GM23248 (cell line): ENCODE measurements around the gene MYH14. TPM values are rescaled to one million over a fixed set of nuclear protein-coding genes. Genes with fewer than 3 reads are reported as not detected.
A peak's percentile ranks its signal among the peaks of the same experiment; 100 is the strongest.

ENCODE experiments used
- DNase-seq: peaks from one replicate; pipeline ENCODE4 v3.0.0-alpha.2; 2015
- H2AFZ ChIP-seq: fragments of 200-600 bp; sonication (generic); 2 replicates; pipeline ENCODE4 v1.6.1; 2016; ENCODE audit warnings: antibody characterized with exemption
- H3F3A ChIP-seq: fragments of 200-600 bp; sonication (generic); 2 replicates; pipeline ENCODE4 v1.6.1; 2016; ENCODE audit warnings: mild to moderate bottlenecking, antibody characterized with exemption, mixed run types; ENCODE audit not compliant: insufficient read depth
- H3K27ac ChIP-seq: fragments of 200-600 bp; sonication (generic); 2 replicates; pipeline ENCODE4 v1.5.1; 2016; ENCODE audit warnings: mild to moderate bottlenecking
- H3K27me3 ChIP-seq: fragments of 200-600 bp; sonication (generic); replicated peaks from 2 replicates; pipeline ENCODE4 v1.6.1; 2016; ENCODE audit warnings: mild to moderate bottlenecking; ENCODE audit not compliant: insufficient read depth
- H3K36me3 ChIP-seq: fragments of 200-600 bp; sonication (generic); 2 replicates; pipeline ENCODE4 v1.6.1; 2016; ENCODE audit warnings: low read depth, mild to moderate bottlenecking
- H3K4me1 ChIP-seq: fragments of 200-600 bp; sonication (generic); 2 replicates; pipeline ENCODE4 v1.6.1; 2016; ENCODE audit warnings: mild to moderate bottlenecking; ENCODE audit not compliant: insufficient read depth
- H3K4me2 ChIP-seq: fragments of 200-600 bp; sonication (generic); one replicate; pipeline ENCODE4 v1.6.1; 2016; ENCODE audit warnings: mild to moderate bottlenecking; ENCODE audit not compliant: unreplicated experiment
- H3K4me3 ChIP-seq: fragments of 200-600 bp; sonication (generic); 2 replicates; pipeline ENCODE4 v1.5.1; 2016; ENCODE audit warnings: mild to moderate bottlenecking
- H3K79me2 ChIP-seq: fragments of 200-600 bp; sonication (generic); 2 replicates; pipeline ENCODE4 v1.6.1; 2016; ENCODE audit warnings: mild to moderate bottlenecking; ENCODE audit not compliant: insufficient read depth
- H3K9ac ChIP-seq: fragments of 200-600 bp; sonication (generic); 2 replicates; pipeline ENCODE4 v1.6.1; 2016; ENCODE audit warnings: mild to moderate bottlenecking
- H3K9me2 ChIP-seq: fragments of 200-600 bp; sonication (generic); 2 replicates; pipeline ENCODE4 v1.6.1; 2016; ENCODE audit warnings: mixed run types, mild to moderate bottlenecking, moderate library complexity; ENCODE audit not compliant: insufficient read depth
- H3K9me3 ChIP-seq: fragments of 200-600 bp; sonication (generic); one replicate; pipeline ENCODE4 v1.6.1; 2017; ENCODE audit warnings: low read depth
- H4K20me1 ChIP-seq: fragments of 200-600 bp; sonication (generic); 2 replicates; pipeline ENCODE4 v1.6.0; 2016; ENCODE audit not compliant: insufficient read depth
- EZH2 ChIP-seq: fragments of 200-600 bp; sonication (generic); IDR thresholded peaks from 2 replicates; pipeline ENCODE4 v1.6.1; 2018; ENCODE audit warnings: antibody characterized with exemption, mild to moderate bottlenecking; ENCODE audit not compliant: insufficient read depth, poor library complexity, severe bottlenecking
- EZH2phosphoT487 ChIP-seq: fragments of 200-600 bp; sonication (generic); IDR thresholded peaks from 2 replicates; pipeline ENCODE4 v1.6.1; 2018; ENCODE audit warnings: antibody characterized with exemption, moderate library complexity, mild to moderate bottlenecking, low read depth; ENCODE audit not compliant: insufficient read depth
- WGBS, 2 experiments: methylation state at CpG; one replicate each; pipeline ENCODE4 v1.1.6; 2015 to 2017; ENCODE audit warnings: low lambda C conversion rate in 2 of 2, low coverage in 1 of 2; ENCODE audit errors: missing lambda C conversion rate in 2 of 2; 5-methylcytosine and 5-hydroxymethylcytosine counted together
- in situ Hi-C: fragments of 300-500 bp; cut with MboI; formaldehyde crosslinking; loops from 2 replicates; pipeline ENCODE4 v1.15.0; 2020
- polyA plus RNA-seq: library from polyadenylated mRNA; unstranded; fragments of >200 nt; fragmentation: Nextera tagmentation; extraction: Ambion mirVana; gene quantifications from 2 replicates; pipeline ENCODE4 v1.2.1, GENCODE V29; 2016
- total RNA-seq: library from RNA; depleted of rRNA; stranded (reverse); fragments of >200 nt; shearing (Covaris generic); gene quantifications from 2 replicates; pipeline ENCODE4 v1.2.3, GENCODE V29; 2014

Gene MYH14
- total and polyA plus RNA-seq, 2 experiments from 2014 or later = not detected

DNA sequence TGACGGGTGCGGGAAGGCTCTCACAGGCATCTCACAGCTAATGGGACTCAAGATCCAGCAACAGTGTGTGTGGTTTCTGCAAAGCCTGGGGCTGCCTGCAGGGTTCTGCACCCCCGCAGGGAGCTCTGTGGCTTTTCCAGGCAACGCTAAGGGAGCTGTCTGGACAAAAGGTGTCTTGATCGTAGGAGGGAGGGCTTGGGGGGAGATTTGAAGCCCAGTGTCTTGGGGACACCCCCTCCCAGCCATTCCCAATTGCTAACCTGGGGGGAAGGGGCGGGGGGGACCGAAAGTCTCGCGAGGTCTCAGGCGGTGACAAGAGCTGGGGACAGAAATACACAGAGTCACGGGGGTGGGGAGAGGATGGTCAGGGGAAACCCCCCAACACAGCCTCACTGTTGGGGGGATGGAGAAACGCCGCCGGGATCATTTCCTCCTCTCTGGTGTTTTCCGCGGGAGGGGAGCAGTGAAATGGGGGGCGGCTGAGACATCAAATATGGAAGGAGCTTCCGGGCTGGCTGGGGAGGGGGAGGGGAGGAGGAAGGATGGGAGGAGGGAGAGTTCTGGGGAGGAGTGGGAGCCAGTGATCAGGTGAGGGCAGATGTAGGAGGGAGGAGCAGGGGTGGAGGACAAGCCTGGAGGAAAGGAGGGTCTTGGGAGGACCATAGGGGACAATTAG is 112.5 kb downstream of the MYH14 start:
- Histone ChIP-seq H3K79me2 (no peaks in the 10 kb centered on the region), H3K4me3 (no peak overlapping the region), H3K4me1 (no peaks in the 10 kb centered on the region), H3K9me3 (no peaks in the 10 kb centered on the region), H3K9me2 (no peaks in the 10 kb centered on the region), H3K27me3 (peaks cover 21% of the 10 kb centered on the region), H4K20me1 (no peaks in the 10 kb centered on the region), H3K4me2 (no peak overlapping the region), H3F3A (no peaks in the 10 kb centered on the region), H3K36me3 (no peaks in the 10 kb centered on the region), H3K27ac (no peak overlapping the region), H2AFZ (no peak overlapping the region), H3K9ac (no peak overlapping the region)
- in situ Hi-C loops = no loop called here
- peak; percentile 32 for DNase-seq
- TF ChIP-seq EZH2 (no peak), EZH2phosphoT487 (no peak)
- 2 to 3% methylated on average over 11 to 18 of the region's 18 CpGs for WGBS, 2 experiments

DNA sequence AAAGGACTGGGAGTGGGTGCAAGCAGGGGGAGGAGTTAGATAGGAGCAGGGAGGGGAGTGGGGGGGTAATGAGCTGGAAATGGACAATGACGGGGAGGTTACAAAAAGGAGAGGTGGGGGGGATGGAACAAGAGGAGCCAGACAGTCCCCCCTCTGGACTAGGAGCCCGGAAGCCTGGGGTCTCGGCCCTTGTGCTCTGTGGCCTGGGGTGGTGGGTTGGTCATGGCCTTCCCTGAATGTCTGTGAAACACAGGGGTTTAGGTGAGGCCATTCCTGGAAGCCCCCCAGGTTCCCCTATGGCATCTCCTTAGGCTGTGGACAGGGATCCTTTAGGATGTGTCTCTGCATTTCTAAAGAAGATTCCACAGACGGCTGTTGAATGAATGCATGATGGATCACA is 113.7 kb downstream of the MYH14 start:
- Histone ChIP-seq H3K79me2 (no peaks in the 10 kb centered on the region), H3K9me3 (no peaks in the 10 kb centered on the region), H3K9me2 (no peaks in the 10 kb centered on the region), H3K4me1 (no peaks in the 10 kb centered on the region), H3K4me3 (no peak overlapping the region), H3F3A (no peaks in the 10 kb centered on the region), H3K36me3 (no peaks in the 10 kb centered on the region), H3K27me3 (peaks cover 21% of the 10 kb centered on the region), H3K4me2 (no peak overlapping the region), H4K20me1 (no peaks in the 10 kb centered on the region), H3K27ac (no peak overlapping the region), H2AFZ (no peak overlapping the region), H3K9ac (no peak overlapping the region)
- WGBS, 2 experiments = 0 to 19% methylated on average over 2 to 4 of the region's 4 CpGs
- in situ Hi-C loops = no loop called here
- TF ChIP-seq EZH2phosphoT487 (no peak), EZH2 (no peak)
- DNase-seq = no peak

GRCh38 chr19:50318438-50318837 is 115.0 kb downstream of the MYH14 start:
- no peaks in the 10 kb centered on the region for H3K36me3 ChIP-seq
- 51 to 52% methylated on average over 8 of the region's 8 CpGs for WGBS, 2 experiments
- in situ Hi-C loops = no loop called here

DNA sequence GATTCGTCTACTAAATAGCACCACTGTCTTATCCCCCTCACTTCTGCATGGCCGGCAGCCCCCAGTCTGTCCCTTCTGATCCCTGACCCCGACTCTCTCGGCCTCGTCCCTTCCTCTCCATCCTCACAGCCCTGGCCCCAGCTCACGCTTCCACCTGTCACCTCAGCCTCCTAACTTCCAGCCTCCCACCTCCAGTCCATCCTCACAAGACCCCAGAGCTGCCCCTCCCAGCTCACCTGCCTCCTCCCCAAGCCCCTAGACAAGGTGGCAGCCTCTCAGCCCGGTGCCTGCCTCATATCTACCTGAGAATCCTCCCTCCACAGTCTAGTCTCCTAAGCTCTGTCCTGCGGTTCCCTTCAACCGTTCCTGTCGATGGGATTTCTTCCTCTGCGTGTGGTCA is 115.7 kb downstream of the MYH14 start:
- H3K9ac ChIP-seq = no peak overlapping the region
- 43 to 56% methylated on average over 10 to 11 of the region's 11 CpGs for WGBS, 2 experiments
- no peaks in the 10 kb centered on the region for H3F3A ChIP-seq

More at GRCh38 chr19:50318438-50318837, 115.0 kb downstream of the MYH14 start:
- Histone ChIP-seq H3F3A (no peaks in the 10 kb centered on the region), H3K9me3 (no peaks in the 10 kb centered on the region), H3K4me2 (no peak overlapping the region), H3K79me2 (no peaks in the 10 kb centered on the region), H3K4me3 (no peak overlapping the region), H3K4me1 (no peaks in the 10 kb centered on the region), H3K9ac (no peak overlapping the region), H2AFZ (no peak overlapping the region), H3K9me2 (no peaks in the 10 kb centered on the region), H3K27me3 (peaks cover 14% of the 10 kb centered on the region), H3K27ac (no peak overlapping the region), H4K20me1 (no peaks in the 10 kb centered on the region)
- no peak for TF ChIP-seq EZH2phosphoT487
- no peak for TF ChIP-seq EZH2
- DNase-seq = no peak

More for the DNA sequence above, 115.7 kb downstream of the MYH14 start:
- Histone ChIP-seq H3K4me2 (no peak overlapping the region), H2AFZ (no peak overlapping the region), H3K27me3 (peaks cover 9% of the 10 kb centered on the region), H3K9me2 (no peaks in the 10 kb centered on the region), H3K36me3 (no peaks in the 10 kb centered on the region), H3K9me3 (no peaks in the 10 kb centered on the region), H3K4me3 (no peak overlapping the region), H3K79me2 (no peaks in the 10 kb centered on the region), H4K20me1 (no peaks in the 10 kb centered on the region), H3K27ac (no peak overlapping the region), H3K4me1 (no peaks in the 10 kb centered on the region)
- DNase-seq = no peak
- in situ Hi-C loops = no loop called here
- no peak for TF ChIP-seq EZH2
